Mammary epithelial cell (primary cell): ENCODE results near the gene CCDC167.

Source experiments
- CTCF ChIP-seq, 2 donors: IDR thresholded peaks in 1 of 2; conservative IDR thresholded peaks in 1 of 2; 2 replicates each; pipeline ENCODE4 v1.5.1; 2011 to 2012; ENCODE audit warnings: inconsistent platforms in 2 of 2, low read length in 2 of 2, mild to moderate bottlenecking in 2 of 2, control low read depth in 1 of 2, low read depth in 1 of 2; ENCODE audit not compliant: insufficient read depth in 1 of 2; ENCODE audit errors: extremely low read depth in 1 of 2
- EZH2 ChIP-seq: IDR thresholded peaks from 2 replicates; pipeline ENCODE4 v1.6.1; 2012; ENCODE audit warnings: low read length, inconsistent platforms, borderline replicate concordance

DNA sequence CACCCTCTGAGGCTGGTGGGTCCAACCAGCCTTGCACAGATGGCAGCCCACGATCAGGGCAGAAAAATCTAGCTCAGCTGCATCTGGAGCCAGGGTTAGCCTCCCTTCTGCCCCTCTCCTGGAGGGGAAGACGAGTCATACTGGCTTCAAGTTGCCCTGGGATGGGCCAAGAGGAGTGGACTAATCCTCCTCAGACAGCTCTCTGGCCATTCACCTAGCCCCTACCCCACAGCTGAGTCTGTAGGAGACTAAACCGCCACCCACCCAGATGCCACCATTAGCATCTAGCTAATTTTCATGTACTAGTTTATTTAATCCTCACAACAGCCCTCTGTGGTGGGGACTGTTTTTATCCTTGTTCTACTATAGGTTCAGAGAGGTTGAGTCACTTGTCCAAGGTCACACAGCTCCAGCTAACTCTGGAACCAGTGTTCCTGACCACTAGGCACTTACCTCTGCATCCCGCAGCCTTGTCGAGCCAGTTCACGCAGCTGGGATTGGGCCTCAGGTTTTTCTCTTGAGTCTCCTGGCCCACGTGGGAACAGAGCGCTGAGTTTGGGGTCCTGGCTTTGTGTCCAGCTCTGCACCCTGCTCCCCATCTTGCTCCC, 48.5 kb upstream of the CCDC167 start:
- TF ChIP-seq CTCF (conservative IDR thresholded peaks at IDR 0.05 in 1 of 2, IDR thresholded peaks at IDR 0.05 in 1 of 2; ENCODE audit: extremely low read depth in 1 of 2, insufficient read depth in 1 of 2, low read depth in 1 of 2, low read length in 2 of 2) (no peak), EZH2 (no peak)
